ENCODE measurements around the gene PEX11B.

PEX11B gene

GRCh38 chr1:145918144-145918991 lies at the start of gene PEX11B:
Gene PEX11B, minus strand, starts transcription at chr1:145918717. Its CDS starts 29 bp downstream, at chr1:145918688.
- peak; percentile 94 for DNase-seq

- DNase-seq, result no peak
Measured at GRCh38 chr1:145967288-145967687, 48.8 kb upstream of the PEX11B start.

- no peak for DNase-seq
Measured at GRCh38 chr1:145965119-145965744, 46.7 kb upstream of the PEX11B start.

GRCh38 chr1:145964328-145965118 lies 46.0 kb upstream of the PEX11B start, which contains the start of the genes ANKRD34A and POLR3GL:
Gene ANKRD34A, minus strand, starts transcription at chr1:145964575. Its CDS starts 2,816 bp downstream, at chr1:145961759.
Gene POLR3GL, plus strand, starts transcription at chr1:145964690. Its CDS starts 10,176 bp downstream, at chr1:145974866.
- DNase-seq, result peak; percentile 98

GRCh38 chr1:145963265-145964019 lies 44.9 kb upstream of the PEX11B start:
- no peak for DNase-seq

DNA sequence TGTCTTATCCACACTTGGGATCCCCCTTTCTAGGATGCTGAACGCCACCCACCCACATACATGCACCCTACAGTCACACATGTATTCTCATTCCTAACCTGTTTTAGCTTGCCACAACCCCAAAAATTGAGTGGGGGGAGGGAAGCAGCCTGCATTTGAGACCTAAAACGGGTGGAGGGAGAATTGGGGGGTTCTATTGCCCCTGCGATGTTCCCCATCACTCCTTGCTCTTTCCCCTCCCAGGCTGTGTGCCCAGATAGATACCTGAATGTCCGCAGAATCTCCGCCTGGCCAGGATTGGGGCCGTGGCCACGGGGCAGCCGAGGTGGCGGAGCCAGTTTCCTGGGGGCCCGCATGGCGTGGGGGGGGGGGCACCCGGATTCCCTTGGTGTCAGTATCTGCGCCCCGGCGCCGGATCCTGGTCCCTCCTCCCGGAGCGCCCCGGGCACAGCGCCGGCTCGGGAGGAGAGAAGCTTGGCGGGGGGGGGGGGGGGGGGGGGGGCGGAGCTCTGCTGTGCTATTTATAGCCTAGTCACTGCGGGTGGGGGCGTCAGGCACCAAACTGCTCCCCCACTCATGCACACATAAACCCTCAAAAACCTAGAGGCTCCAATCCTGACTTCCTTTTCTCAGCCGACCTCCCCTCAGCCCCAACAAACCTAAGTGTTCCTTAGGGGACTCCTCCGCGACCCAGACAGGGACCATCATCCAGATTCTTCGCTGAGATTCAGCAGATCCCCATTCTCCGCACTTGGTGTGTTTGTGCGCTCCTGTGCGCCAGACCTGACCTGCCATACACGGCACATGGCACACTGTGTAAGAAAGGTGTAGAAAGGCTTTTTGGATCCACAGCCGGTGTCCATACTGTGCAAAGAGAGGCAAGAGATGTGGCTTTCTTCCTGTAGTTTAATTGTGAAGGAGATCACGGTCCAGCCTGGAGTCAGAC lies 43.9 kb upstream of the PEX11B start:
- peak; percentile 51 for DNase-seq

DNA sequence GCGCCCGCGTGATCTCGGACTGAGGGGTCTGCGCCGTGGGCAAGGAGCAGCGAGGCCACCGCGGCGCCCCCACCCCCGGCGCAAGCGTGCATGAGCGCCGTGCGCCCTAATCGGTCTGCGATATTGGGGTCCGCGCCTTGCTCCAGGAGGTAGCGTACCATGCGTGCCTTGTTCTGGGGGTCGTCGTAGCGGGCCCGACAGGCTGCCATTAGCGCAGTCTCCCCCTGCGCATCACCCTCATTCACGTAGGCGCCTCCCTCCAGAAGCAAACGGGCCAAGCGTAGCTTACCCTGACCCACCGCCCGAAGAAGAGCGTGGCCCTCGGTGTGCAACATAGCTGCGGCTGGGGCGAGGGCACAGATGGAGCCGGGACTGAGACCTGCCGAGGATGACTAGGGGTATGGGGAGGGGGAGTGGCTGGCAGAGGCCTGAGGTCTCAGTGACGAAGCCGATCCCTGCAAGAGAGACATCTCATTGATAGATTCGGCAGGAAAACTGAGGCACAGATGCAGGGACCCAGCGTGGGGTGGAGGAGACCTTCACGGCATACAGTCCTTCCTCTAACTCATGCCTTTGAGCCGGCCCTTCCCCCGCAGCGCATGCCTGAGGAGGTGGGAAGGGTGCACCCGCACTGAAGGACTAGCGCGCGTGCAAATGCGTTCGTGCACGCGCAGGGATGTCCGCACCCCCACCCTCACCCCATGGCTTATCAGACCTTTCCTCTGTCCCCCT lies 43.1 kb upstream of the PEX11B start:
- peak; percentile 51 for DNase-seq

- no peak for DNase-seq
Measured at GRCh38 chr1:145961109-145961424, 42.5 kb upstream of the PEX11B start.

GRCh38 chr1:145960468-145961108 lies 42.1 kb upstream of the PEX11B start:
- peak; percentile 88 for DNase-seq

- no peak for DNase-seq
Measured at GRCh38 chr1:145959957-145960467, 41.5 kb upstream of the PEX11B start.

- DNase-seq, result no peak
Measured at GRCh38 chr1:145959333-145959732, 40.8 kb upstream of the PEX11B start.

DNA sequence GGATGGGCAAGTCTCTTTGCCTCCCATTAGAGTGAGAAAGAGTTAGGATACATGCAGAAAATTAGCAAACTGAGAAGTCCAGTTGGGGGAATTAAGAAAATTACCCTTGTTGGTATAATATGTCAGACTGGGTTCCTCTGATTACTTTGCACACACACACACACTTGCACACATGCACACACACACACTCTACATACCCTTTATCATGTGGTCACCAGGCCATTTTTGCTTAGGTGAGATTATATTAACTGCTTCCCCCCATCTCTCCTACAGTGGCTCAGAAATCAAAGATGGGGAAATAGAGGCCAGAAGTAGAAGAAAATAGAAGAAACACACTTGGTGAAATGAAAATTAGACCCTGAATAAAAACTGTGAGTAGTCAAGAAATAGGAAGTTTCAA lies 40.2 kb upstream of the PEX11B start:
- no peak for DNase-seq

GRCh38 chr1:145957443-145958319 lies 39.2 kb upstream of the PEX11B start, which contains the start of gene LIX1L:
Gene LIX1L, minus strand, starts transcription at chr1:145958017. Its CDS starts 90 bp downstream, at chr1:145957927.
- peak; percentile 99 for DNase-seq

DNA sequence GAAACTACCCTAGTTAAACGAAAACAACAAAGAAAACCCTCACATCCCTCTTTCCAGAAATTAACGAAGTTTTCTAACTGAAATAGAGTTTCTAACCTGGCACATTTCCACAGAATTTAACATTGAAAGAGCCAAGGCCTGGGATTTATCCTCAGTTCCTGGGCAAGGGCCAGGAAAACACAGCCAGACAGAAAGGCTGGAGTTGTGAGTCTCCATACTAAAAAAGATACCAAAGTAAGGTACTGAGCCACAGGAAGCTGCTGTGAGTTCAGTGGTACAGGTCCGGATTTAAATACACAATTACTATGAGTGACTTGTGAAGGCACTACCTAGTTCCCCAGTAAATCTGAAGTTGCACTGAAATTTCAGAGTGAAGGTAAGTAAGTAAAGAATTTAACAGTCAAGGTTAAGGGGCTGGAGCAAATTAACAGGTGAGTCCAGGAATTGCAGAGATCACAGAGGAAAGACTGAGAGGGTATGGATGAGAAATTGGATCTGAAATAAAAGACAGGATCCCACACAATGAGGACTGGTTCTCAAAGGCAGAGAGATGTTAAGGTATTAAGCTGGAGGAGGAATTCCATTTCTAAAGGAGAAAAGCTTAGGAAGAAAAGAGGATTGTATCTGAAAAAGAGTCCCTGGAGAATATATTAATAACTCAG lies 38.4 kb upstream of the PEX11B start:
- DNase-seq, result no peak

GRCh38 chr1:145956361-145956760 lies 37.8 kb upstream of the PEX11B start:
- no peak for DNase-seq

- no peak for DNase-seq
Measured at GRCh38 chr1:145955436-145955835, 36.9 kb upstream of the PEX11B start.

DNA sequence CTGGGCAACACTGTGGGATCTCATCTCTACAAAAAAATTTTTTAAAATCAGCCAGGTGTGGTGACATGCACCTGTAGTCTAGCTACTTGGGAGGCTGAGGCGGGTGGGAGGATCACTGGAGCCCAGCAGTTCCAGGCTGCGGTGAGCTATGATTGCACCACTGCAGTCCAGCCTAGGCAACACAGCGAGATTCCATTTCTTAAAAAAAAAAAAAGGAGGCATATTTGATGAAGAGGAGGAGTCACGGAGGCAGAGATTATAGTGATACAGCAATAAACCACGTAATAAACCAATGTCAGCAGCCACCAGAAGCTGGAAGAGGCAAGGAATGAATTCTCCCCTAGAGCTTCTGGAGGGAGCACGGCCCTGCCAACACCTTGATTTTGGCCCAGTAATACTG lies 35.3 kb upstream of the PEX11B start:
- no peak for DNase-seq

DNA sequence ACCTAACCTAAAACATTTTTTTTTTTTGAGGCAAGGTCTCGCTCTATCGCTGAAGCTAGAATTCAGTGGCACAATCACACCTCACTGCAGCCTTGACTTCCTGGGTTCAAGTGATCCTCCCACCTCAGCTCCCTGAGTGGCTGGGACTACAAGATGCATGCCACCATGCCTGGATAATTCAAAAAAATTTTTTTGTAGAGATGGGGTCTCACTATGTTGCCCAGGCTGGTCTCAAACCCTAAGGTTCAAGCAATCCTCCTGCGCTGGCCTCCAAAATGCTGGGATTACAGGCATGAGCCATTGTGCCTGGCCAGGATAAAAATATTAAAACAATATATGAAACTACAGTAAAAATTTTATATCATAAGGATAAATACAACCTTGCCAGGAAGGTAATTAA lies 34.4 kb upstream of the PEX11B start:
- DNase-seq, result no peak
